ENCODE results near the gene DIAPH3.
A peak's percentile ranks its signal among the peaks of the same experiment; 100 is the strongest.

DIAPH3 gene

GRCh38 chr13:60169239-60170031, 5.7 kb upstream of the DIAPH3 start:
- Mint-ChIP-seq H3K9me3 (no peaks in the 10 kb centered on the region), H3K27me3 (peaks cover 6% of the 10 kb centered on the region), H3K4me3 (no peak overlapping the region), H3K36me3 (ENCODE audit: low read depth) (no peaks in the 10 kb centered on the region), H3K4me1 (peaks cover 14% of the 10 kb centered on the region), H3K27ac (no peak overlapping the region)
- ATAC-seq (no peak), DNase-seq (no peak)

GRCh38 chr13:60167121-60167520, 3.4 kb upstream of the DIAPH3 start:
- no peak for ATAC-seq
- H3K9me3 Mint-ChIP-seq = no peaks in the 10 kb centered on the region
- H3K27ac Mint-ChIP-seq = no peak overlapping the region

GRCh38 chr13:60165391-60166099, 1.8 kb upstream of the DIAPH3 start:
- Mint-ChIP-seq H3K27me3 (no peaks in the 10 kb centered on the region), H3K4me3 (peak overlapping the region; percentile 89), H3K4me1 (peaks cover 38% of the 10 kb centered on the region), H3K36me3 (ENCODE audit: low read depth) (peaks cover 6% of the 10 kb centered on the region), H3K9me3 (no peaks in the 10 kb centered on the region), H3K27ac (no peak overlapping the region)
- DNase-seq (no peak), ATAC-seq (no peak)

More at GRCh38 chr13:60167121-60167520, 3.4 kb upstream of the DIAPH3 start:
- DNase-seq = no peak
- H3K4me1 Mint-ChIP-seq = peaks cover 26% of the 10 kb centered on the region
- no peak overlapping the region for H3K4me3 Mint-ChIP-seq
- no peaks in the 10 kb centered on the region for H3K36me3 Mint-ChIP-seq (ENCODE audit: low read depth)
- no peaks in the 10 kb centered on the region for H3K27me3 Mint-ChIP-seq

- DNase-seq = no peak
- Mint-ChIP-seq H3K36me3 (ENCODE audit: low read depth) (peaks cover 10% of the 10 kb centered on the region), H3K9me3 (no peaks in the 10 kb centered on the region), H3K27ac (peak overlapping the region; percentile 90), H3K4me3 (peak overlapping the region; percentile 89), H3K27me3 (no peaks in the 10 kb centered on the region), H3K4me1 (peaks cover 38% of the 10 kb centered on the region)
- peak; percentile 3 for ATAC-seq
Measured at GRCh38 chr13:60164234-60164889, 634 bp upstream of the DIAPH3 start.

- no peak for ATAC-seq
- Mint-ChIP-seq H3K4me1 (peaks cover 40% of the 10 kb centered on the region), H3K36me3 (ENCODE audit: low read depth) (peaks cover 25% of the 10 kb centered on the region), H3K27ac (peak overlapping the region; percentile 38), H3K27me3 (no peaks in the 10 kb centered on the region), H3K9me3 (no peaks in the 10 kb centered on the region), H3K4me3 (peak overlapping the region; percentile 89)
- no peak for DNase-seq
Measured at GRCh38 chr13:60162096-60162495, 1.6 kb downstream of the DIAPH3 start.

GRCh38 chr13:60158321-60158801, 5.4 kb downstream of the DIAPH3 start:
- Mint-ChIP-seq H3K27me3 (no peaks in the 10 kb centered on the region), H3K4me3 (no peak overlapping the region), H3K9me3 (no peaks in the 10 kb centered on the region), H3K36me3 (ENCODE audit: low read depth) (peaks cover 28% of the 10 kb centered on the region), H3K27ac (no peak overlapping the region), H3K4me1 (peaks cover 24% of the 10 kb centered on the region)
- ATAC-seq = no peak
- DNase-seq = no peak

- no peak for ATAC-seq
- H3K36me3 Mint-ChIP-seq (ENCODE audit: low read depth) = peaks cover 24% of the 10 kb centered on the region
- H3K4me1 Mint-ChIP-seq = peaks cover 4% of the 10 kb centered on the region
- H3K4me3 Mint-ChIP-seq = no peak overlapping the region
- no peak for DNase-seq
- no peaks in the 10 kb centered on the region for H3K27me3 Mint-ChIP-seq
- no peak overlapping the region for H3K27ac Mint-ChIP-seq
- H3K9me3 Mint-ChIP-seq = no peaks in the 10 kb centered on the region
Measured at GRCh38 chr13:60155978-60156377, 7.8 kb downstream of the DIAPH3 start.

GRCh38 chr13:60152904-60153303, 10.8 kb downstream of the DIAPH3 start:
- no peak overlapping the region for H3K27ac Mint-ChIP-seq
- ATAC-seq (no peak), DNase-seq (no peak)
- peaks cover 10% of the 10 kb centered on the region for H3K36me3 Mint-ChIP-seq (ENCODE audit: low read depth)
- peaks cover 4% of the 10 kb centered on the region for H3K27me3 Mint-ChIP-seq
- peaks cover 4% of the 10 kb centered on the region for H3K4me1 Mint-ChIP-seq
- H3K9me3 Mint-ChIP-seq = no peaks in the 10 kb centered on the region
- H3K4me3 Mint-ChIP-seq = no peak overlapping the region

GRCh38 chr13:60152114-60152513, 11.6 kb downstream of the DIAPH3 start:
- H3K4me3 Mint-ChIP-seq = no peak overlapping the region
- peaks cover 2% of the 10 kb centered on the region for H3K4me1 Mint-ChIP-seq
- DNase-seq (no peak), ATAC-seq (no peak)
- peaks cover 4% of the 10 kb centered on the region for H3K36me3 Mint-ChIP-seq (ENCODE audit: low read depth)
- H3K27me3 Mint-ChIP-seq = peaks cover 4% of the 10 kb centered on the region
- H3K27ac Mint-ChIP-seq = no peak overlapping the region
- no peaks in the 10 kb centered on the region for H3K9me3 Mint-ChIP-seq

GRCh38 chr13:60150538-60150937, 13.2 kb downstream of the DIAPH3 start:
- Mint-ChIP-seq H3K9me3 (no peaks in the 10 kb centered on the region), H3K27me3 (peaks cover 4% of the 10 kb centered on the region), H3K4me3 (no peak overlapping the region), H3K36me3 (ENCODE audit: low read depth) (no peaks in the 10 kb centered on the region), H3K4me1 (peaks cover 2% of the 10 kb centered on the region), H3K27ac (no peak overlapping the region)
- DNase-seq = no peak
- ATAC-seq = no peak

- no peaks in the 10 kb centered on the region for H3K36me3 Mint-ChIP-seq (ENCODE audit: low read depth)
- peaks cover 4% of the 10 kb centered on the region for H3K27me3 Mint-ChIP-seq
- H3K27ac Mint-ChIP-seq = no peak overlapping the region
Measured at GRCh38 chr13:60148918-60149317, 14.8 kb downstream of the DIAPH3 start.

GRCh38 chr13:60147361-60147760, 16.4 kb downstream of the DIAPH3 start:
- H3K4me3 Mint-ChIP-seq = no peak overlapping the region
- DNase-seq = no peak

More at GRCh38 chr13:60148918-60149317, 14.8 kb downstream of the DIAPH3 start:
- no peak for ATAC-seq
- no peak for DNase-seq
- Mint-ChIP-seq H3K4me3 (no peak overlapping the region), H3K4me1 (peaks cover 2% of the 10 kb centered on the region), H3K9me3 (no peaks in the 10 kb centered on the region)

GRCh38 chr13:60146471-60146870, 17.3 kb downstream of the DIAPH3 start:
- ATAC-seq = no peak
- no peaks in the 10 kb centered on the region for H3K36me3 Mint-ChIP-seq (ENCODE audit: low read depth)
- H3K4me3 Mint-ChIP-seq = no peak overlapping the region
- H3K9me3 Mint-ChIP-seq = no peaks in the 10 kb centered on the region
- peaks cover 2% of the 10 kb centered on the region for H3K4me1 Mint-ChIP-seq
- no peak overlapping the region for H3K27ac Mint-ChIP-seq
- DNase-seq = no peak
- H3K27me3 Mint-ChIP-seq = peaks cover 4% of the 10 kb centered on the region

More at GRCh38 chr13:60147361-60147760, 16.4 kb downstream of the DIAPH3 start:
- no peaks in the 10 kb centered on the region for H3K36me3 Mint-ChIP-seq (ENCODE audit: low read depth)
- H3K27ac Mint-ChIP-seq = no peak overlapping the region
- H3K27me3 Mint-ChIP-seq = peaks cover 4% of the 10 kb centered on the region
- no peak for ATAC-seq
- no peaks in the 10 kb centered on the region for H3K9me3 Mint-ChIP-seq
- peaks cover 2% of the 10 kb centered on the region for H3K4me1 Mint-ChIP-seq

- Mint-ChIP-seq H3K4me3 (no peak overlapping the region), H3K27ac (no peak overlapping the region), H3K27me3 (peaks cover 4% of the 10 kb centered on the region), H3K4me1 (peaks cover 1% of the 10 kb centered on the region), H3K36me3 (ENCODE audit: low read depth) (no peaks in the 10 kb centered on the region), H3K9me3 (no peaks in the 10 kb centered on the region)
- DNase-seq (no peak), ATAC-seq (no peak)
Measured at GRCh38 chr13:60143775-60144174, 20.0 kb downstream of the DIAPH3 start.

Data from activated naive CD8-positive, alpha-beta T cell treated with anti-CD3 and anti-CD28 coated beads, Interleukin-2, amount 50 U/mL, for 24 hours (primary cell).